Measurements from ENCODE around the gene C19orf33. TPM values are rescaled to one million over a fixed set of nuclear protein-coding genes. Genes with fewer than 3 reads are reported as not detected.

C19orf33 gene
- total and polyA plus RNA-seq, 9 of the 15 experiments (the other 6 are each of a cell fraction or from before 2014, with no cell fraction given), result 3.2 TPM; not detected in 8

GRCh38 chr19:38298821-38299680 is 5.0 kb upstream of the C19orf33 start:
- no TSS peak for BruUV-seq (replicated peaks)
- Histone ChIP-seq H3K36me3 (ENCODE audit: control insufficient read depth, insufficient read depth, low read length) (peaks cover 8% of the 10 kb centered on the region; the same call in 2 of the 3 replicates), H3K9ac (ENCODE audit: insufficient read depth in 1 of 2, low read depth in 2 of 2, low read length in 2 of 2) (no peak overlapping the region), H2AFZ (ENCODE audit: low read depth, low read length) (peak overlapping the region; percentile 26; the same call in 1 of the 2 replicates), H4K20me1 (replicated peaks; ENCODE audit: control insufficient read depth, insufficient read depth, low read length) (no peaks in the 10 kb centered on the region), H3K79me2 (ENCODE audit: control insufficient read depth, insufficient read depth, low read length) (no peaks in the 10 kb centered on the region), H3K4me2 (ENCODE audit: insufficient read depth, low read length) (no peak overlapping the region), H3K27ac (ENCODE audit: extremely low read depth, low read depth, low read length) (no peak overlapping the region), H3K4me1 (replicated peaks in 1 of 2; ENCODE audit: control insufficient read depth in 2 of 2, insufficient read depth in 2 of 2, low read length in 2 of 2) (peaks cover 10 to 26% of the 10 kb centered on the region in 2 experiments; a peak in 4 of 5 replicates), H3K27me3 (ENCODE audit: control insufficient read depth in 2 of 2, insufficient read depth in 2 of 2, low read length in 2 of 2) (no peaks in the 10 kb centered on the region), H3K9me1 (ENCODE audit: control insufficient read depth, insufficient read depth, low read length) (no peaks in the 10 kb centered on the region), H3K4me3 (no peak overlapping the region), H3K9me3 (replicated peaks; ENCODE audit: control insufficient read depth, insufficient read depth, low read depth, low read length) (no peaks in the 10 kb centered on the region)
- FAIRE-seq (no peak), ATAC-seq (no peak), DNase-seq (ENCODE audit: extremely low read depth in 1 of 4, low spot score in 3 of 4) (no peak)
- 42% methylated on average over 11 of the region's 11 CpGs for WGBS (ENCODE audit: insufficient coverage, low coverage, missing lambda C conversion rate)
- CTCF ChIA-PET (ENCODE audit: low intra/inter-chr PET ratio), result no interaction called here
- intact Hi-C loops (cut with micrococcal nuclease), result loop anchor here (2.0 kb wide), 1 partner anchor 34 kb away; no protein-coding TSS in a partner anchor
- in situ Hi-C loops (cut with MboI), result no loop called here
- POLR2A ChIA-PET, result interaction anchor here (0.7 to 1.3 kb wide), 3 partner anchors 24 to 202 kb away, joined by 3 read pairs; no protein-coding TSS in a partner anchor
- TF ChIP-seq TRIM25 (IDR thresholded peaks at IDR 0.05; ENCODE audit: borderline replicate concordance) (no peak), ZNF644 (tag; IDR thresholded peaks at IDR 0.05; ENCODE audit: low read depth) (no peak), BHLHE40 (IDR thresholded peaks at IDR 0.05; ENCODE audit: low read length) (no peak), RBM34 (IDR thresholded peaks at IDR 0.05; ENCODE audit: borderline replicate concordance, insufficient read depth, low read length) (no peak), DACH1 (IDR thresholded peaks at IDR 0.05; ENCODE audit: partially characterized antibody) (no peak), SIX5 (IDR thresholded peaks at IDR 0.05; ENCODE audit: borderline replicate concordance in 1 of 2, insufficient read depth in 1 of 2, low read depth in 1 of 2, low read length in 2 of 2) (no peak), NKRF (IDR thresholded peaks at IDR 0.05; ENCODE audit: borderline replicate concordance) (no peak), KDM2B (CRISPR knock-in tag; IDR thresholded peaks at IDR 0.05) (no peak), TFAP4 (CRISPR knock-in tag; IDR thresholded peaks at IDR 0.05; ENCODE audit: borderline replicate concordance) (no peak), TRIM28 (IDR thresholded peaks at IDR 0.05) (no peak), ZNF512 (tag; IDR thresholded peaks at IDR 0.05) (no peak), ZNF507 (tag; conservative IDR thresholded peaks at IDR 0.05) (no peak), MYNN (IDR thresholded peaks at IDR 0.05) (no peak), MYNN (CRISPR knock-in tag; IDR thresholded peaks at IDR 0.05) (no peak)

All from K562 (cell line).